ENCODE results near the gene SLC25A38.

Gene SLC25A38

GRCh38 chr3:39390181-39390580 lies 7.0 kb downstream of the SLC25A38 start:
- H3K27me3 ChIP-seq (ENCODE audit: low read depth, low read length), result no peaks in the 10 kb centered on the region
- peaks cover 0 to 5% of the 10 kb centered on the region in 2 donors for H3K4me1 ChIP-seq (ENCODE audit: control insufficient read depth in 1 of 2, insufficient read depth in 2 of 2, low read length in 2 of 2)
- no peak overlapping the region for H3K27ac ChIP-seq (ENCODE audit: low read length)
- H3K4me3 ChIP-seq (ENCODE audit: low read depth in 1 of 2, low read length in 2 of 2), result no peak overlapping the region
- no peaks in the 10 kb centered on the region for H3K9me3 ChIP-seq (ENCODE audit: control insufficient read depth in 1 of 2, low read length in 2 of 2)
- H3K36me3 ChIP-seq (ENCODE audit: control insufficient read depth in 1 of 2, insufficient read depth in 2 of 2, low read length in 2 of 2), result peaks cover 36 to 56% of the 10 kb centered on the region in 2 donors

- H3K9me3 ChIP-seq (ENCODE audit: control insufficient read depth in 1 of 2, low read length in 2 of 2), result no peaks in the 10 kb centered on the region
- no peak overlapping the region for H3K27ac ChIP-seq (ENCODE audit: low read length)
- peaks cover 29 to 74% of the 10 kb centered on the region in 2 donors for H3K36me3 ChIP-seq (ENCODE audit: control insufficient read depth in 1 of 2, insufficient read depth in 2 of 2, low read length in 2 of 2)
- no peak overlapping the region for H3K4me3 ChIP-seq (ENCODE audit: low read depth in 1 of 2, low read length in 2 of 2)
- H3K27me3 ChIP-seq (ENCODE audit: low read depth, low read length), result no peaks in the 10 kb centered on the region
- no peaks in the 10 kb centered on the region for H3K4me1 ChIP-seq (ENCODE audit: control insufficient read depth in 1 of 2, insufficient read depth in 2 of 2, low read length in 2 of 2)
Observed at GRCh38 chr3:39396690-39397089, 13.5 kb downstream of the SLC25A38 start.

DNA sequence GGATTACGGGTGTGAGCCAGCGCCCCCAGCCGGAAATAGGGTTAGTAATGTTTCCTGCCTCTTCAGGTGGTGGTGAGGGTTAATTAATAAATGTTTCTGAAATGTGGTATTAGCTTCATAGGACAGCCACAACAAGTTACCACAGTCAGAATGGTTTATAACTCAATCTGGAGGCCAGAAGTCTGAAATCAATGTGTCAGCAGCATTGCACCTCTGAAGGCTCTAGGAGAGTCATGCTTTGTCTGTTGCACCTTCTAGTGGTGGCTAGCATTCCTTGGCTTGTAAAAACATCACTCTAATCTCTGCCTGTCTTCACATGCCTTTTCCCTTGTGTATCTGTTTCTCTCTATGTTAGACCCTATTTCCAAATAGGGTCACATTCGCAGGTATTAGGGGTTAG lies 15.5 kb downstream of the SLC25A38 start:
- Histone ChIP-seq H3K36me3 (ENCODE audit: control insufficient read depth in 1 of 2, insufficient read depth in 2 of 2, low read length in 2 of 2) (peaks cover 18 to 55% of the 10 kb centered on the region in 2 donors), H3K27ac (ENCODE audit: low read length) (no peak overlapping the region), H3K9me3 (ENCODE audit: control insufficient read depth in 1 of 2, low read length in 2 of 2) (no peaks in the 10 kb centered on the region)

DNA sequence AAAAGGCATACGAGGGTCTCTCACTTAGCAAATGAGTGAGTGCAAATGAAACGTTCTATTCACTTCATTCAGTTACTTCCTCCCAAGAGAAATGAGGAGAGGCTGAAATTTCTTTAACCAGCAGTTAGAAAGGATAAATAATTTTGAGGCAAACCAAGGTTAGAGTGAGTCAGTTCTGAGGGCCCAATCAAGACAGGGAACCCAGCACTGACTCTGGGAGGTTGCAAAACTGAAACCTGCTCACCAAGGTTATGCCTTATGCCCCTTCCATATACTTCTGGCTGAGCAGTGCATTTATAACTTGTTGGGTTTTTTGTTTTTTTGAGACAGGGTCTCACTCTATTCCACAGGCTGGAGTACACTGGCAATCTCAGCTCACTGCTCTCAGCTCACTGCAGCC lies 18.8 kb downstream of the SLC25A38 start:
- Histone ChIP-seq H3K27me3 (ENCODE audit: low read depth, low read length) (no peaks in the 10 kb centered on the region), H3K9me3 (ENCODE audit: control insufficient read depth in 1 of 2, low read length in 2 of 2) (no peaks in the 10 kb centered on the region), H3K36me3 (ENCODE audit: control insufficient read depth in 1 of 2, insufficient read depth in 2 of 2, low read length in 2 of 2) (peaks cover 0 to 25% of the 10 kb centered on the region in 2 donors), H3K27ac (ENCODE audit: low read length) (no peak overlapping the region), H3K4me3 (ENCODE audit: low read depth in 1 of 2, low read length in 2 of 2) (no peak overlapping the region), H3K4me1 (ENCODE audit: control insufficient read depth in 1 of 2, insufficient read depth in 2 of 2, low read length in 2 of 2) (no peaks in the 10 kb centered on the region)

More for the DNA sequence above, 15.5 kb downstream of the SLC25A38 start:
- H3K4me3 ChIP-seq (ENCODE audit: low read depth in 1 of 2, low read length in 2 of 2), result no peak overlapping the region
- no peaks in the 10 kb centered on the region for H3K27me3 ChIP-seq (ENCODE audit: low read depth, low read length)
- no peaks in the 10 kb centered on the region for H3K4me1 ChIP-seq (ENCODE audit: control insufficient read depth in 1 of 2, insufficient read depth in 2 of 2, low read length in 2 of 2)

- no peaks in the 10 kb centered on the region for H3K9me3 ChIP-seq (ENCODE audit: control insufficient read depth in 1 of 2, low read length in 2 of 2)
- H3K4me1 ChIP-seq (ENCODE audit: control insufficient read depth in 1 of 2, insufficient read depth in 2 of 2, low read length in 2 of 2), result peaks cover 8 to 23% of the 10 kb centered on the region in 2 donors
- no peak overlapping the region for H3K27ac ChIP-seq (ENCODE audit: low read length)
- H3K4me3 ChIP-seq (ENCODE audit: low read depth in 1 of 2, low read length in 2 of 2), result no peak overlapping the region
- peaks cover 8 to 14% of the 10 kb centered on the region in 2 donors for H3K36me3 ChIP-seq (ENCODE audit: control insufficient read depth in 1 of 2, insufficient read depth in 2 of 2, low read length in 2 of 2)
- no peaks in the 10 kb centered on the region for H3K27me3 ChIP-seq (ENCODE audit: low read depth, low read length)
Observed at GRCh38 chr3:39404943-39405686, 21.9 kb downstream of the SLC25A38 start.

GRCh38 chr3:39405687-39406367 lies 22.7 kb downstream of the SLC25A38 start:
- Histone ChIP-seq H3K4me1 (ENCODE audit: control insufficient read depth in 1 of 2, insufficient read depth in 2 of 2, low read length in 2 of 2) (peaks cover 8 to 26% of the 10 kb centered on the region in 2 donors), H3K4me3 (ENCODE audit: low read depth in 1 of 2, low read length in 2 of 2) (peak overlapping the region; percentile 68 to 78), H3K27me3 (ENCODE audit: low read depth, low read length) (no peaks in the 10 kb centered on the region), H3K9me3 (ENCODE audit: control insufficient read depth in 1 of 2, low read length in 2 of 2) (no peaks in the 10 kb centered on the region), H3K27ac (ENCODE audit: low read length) (peak overlapping the region; percentile 21), H3K36me3 (ENCODE audit: control insufficient read depth in 1 of 2, insufficient read depth in 2 of 2, low read length in 2 of 2) (peaks cover 15 to 18% of the 10 kb centered on the region in 2 donors)

DNA sequence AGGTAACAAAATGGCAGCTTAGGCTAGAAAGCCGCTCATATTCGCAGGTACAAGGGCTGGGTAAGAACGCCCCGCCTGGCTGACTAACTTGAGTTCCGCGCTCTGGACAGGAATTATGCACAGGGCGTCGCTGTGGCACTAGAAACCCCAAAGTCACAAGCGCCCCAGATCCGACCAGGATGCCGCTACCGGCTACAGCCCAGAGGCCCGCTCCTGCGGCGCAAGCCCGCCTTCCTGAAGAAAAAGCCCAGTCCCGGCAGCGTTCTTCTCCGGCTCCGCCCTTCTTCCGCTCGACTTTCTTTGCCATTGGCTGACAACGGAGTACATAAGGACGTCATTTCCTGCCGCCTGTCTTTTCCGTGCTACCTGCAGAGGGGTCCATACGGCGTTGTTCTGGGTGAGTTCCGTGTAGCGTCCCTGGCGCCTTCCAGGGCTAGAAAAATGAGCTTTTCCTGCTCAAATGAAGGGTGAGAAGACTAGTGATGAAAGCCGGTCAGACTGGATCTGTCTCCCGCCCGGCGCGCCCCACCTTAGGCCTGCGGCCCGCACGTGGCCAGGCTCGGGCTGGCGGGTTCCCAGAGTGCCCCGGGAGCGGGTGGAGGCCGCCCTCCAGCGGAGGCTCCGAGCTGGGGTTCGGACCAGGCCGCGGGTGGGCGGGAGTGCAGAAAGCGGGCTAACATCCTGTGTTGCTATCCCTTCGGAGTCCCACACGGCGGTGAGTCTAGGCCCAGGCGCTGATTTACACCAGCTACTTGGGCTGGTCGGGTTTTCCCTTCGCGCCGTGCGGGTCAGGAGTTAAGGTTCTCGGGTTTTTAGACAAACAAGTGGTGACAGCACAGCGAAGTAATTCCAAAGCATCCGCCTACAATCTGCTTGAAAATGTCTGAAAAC lies 23.4 kb downstream of the SLC25A38 start, which contains the start of gene RPSA:
RPSA (plus strand) TSS at position 353 of the 891 bp plus-strand sequence. CDS start 934 bp downstream, outside the sequence.
- H3K27ac ChIP-seq (ENCODE audit: low read length), result peak within 1 kb of the TSS; percentile 21
- peaks cover 23 to 26% of the 10 kb centered on the region in 2 donors for H3K36me3 ChIP-seq (ENCODE audit: control insufficient read depth in 1 of 2, insufficient read depth in 2 of 2, low read length in 2 of 2)
- H3K27me3 ChIP-seq (ENCODE audit: low read depth, low read length), result no peaks in the 10 kb centered on the region
- H3K4me3 ChIP-seq (ENCODE audit: low read depth in 1 of 2, low read length in 2 of 2), result peak within 1 kb of the TSS; percentile 68 to 78
- no peaks in the 10 kb centered on the region for H3K9me3 ChIP-seq (ENCODE audit: control insufficient read depth in 1 of 2, low read length in 2 of 2)
- H3K4me1 ChIP-seq (ENCODE audit: control insufficient read depth in 1 of 2, insufficient read depth in 2 of 2, low read length in 2 of 2), result peaks cover 8 to 26% of the 10 kb centered on the region in 2 donors

- Histone ChIP-seq H3K27ac (ENCODE audit: low read length) (peak overlapping the region; percentile 21), H3K27me3 (ENCODE audit: low read depth, low read length) (no peaks in the 10 kb centered on the region), H3K9me3 (ENCODE audit: control insufficient read depth in 1 of 2, low read length in 2 of 2) (no peaks in the 10 kb centered on the region), H3K4me1 (ENCODE audit: control insufficient read depth in 1 of 2, insufficient read depth in 2 of 2, low read length in 2 of 2) (peaks cover 8 to 26% of the 10 kb centered on the region in 2 donors), H3K36me3 (ENCODE audit: control insufficient read depth in 1 of 2, insufficient read depth in 2 of 2, low read length in 2 of 2) (peaks cover 29 to 32% of the 10 kb centered on the region in 2 donors), H3K4me3 (ENCODE audit: low read depth in 1 of 2, low read length in 2 of 2) (peak overlapping the region; percentile 68 to 78)
Observed at GRCh38 chr3:39407259-39407629, 24.1 kb downstream of the SLC25A38 start.

DNA sequence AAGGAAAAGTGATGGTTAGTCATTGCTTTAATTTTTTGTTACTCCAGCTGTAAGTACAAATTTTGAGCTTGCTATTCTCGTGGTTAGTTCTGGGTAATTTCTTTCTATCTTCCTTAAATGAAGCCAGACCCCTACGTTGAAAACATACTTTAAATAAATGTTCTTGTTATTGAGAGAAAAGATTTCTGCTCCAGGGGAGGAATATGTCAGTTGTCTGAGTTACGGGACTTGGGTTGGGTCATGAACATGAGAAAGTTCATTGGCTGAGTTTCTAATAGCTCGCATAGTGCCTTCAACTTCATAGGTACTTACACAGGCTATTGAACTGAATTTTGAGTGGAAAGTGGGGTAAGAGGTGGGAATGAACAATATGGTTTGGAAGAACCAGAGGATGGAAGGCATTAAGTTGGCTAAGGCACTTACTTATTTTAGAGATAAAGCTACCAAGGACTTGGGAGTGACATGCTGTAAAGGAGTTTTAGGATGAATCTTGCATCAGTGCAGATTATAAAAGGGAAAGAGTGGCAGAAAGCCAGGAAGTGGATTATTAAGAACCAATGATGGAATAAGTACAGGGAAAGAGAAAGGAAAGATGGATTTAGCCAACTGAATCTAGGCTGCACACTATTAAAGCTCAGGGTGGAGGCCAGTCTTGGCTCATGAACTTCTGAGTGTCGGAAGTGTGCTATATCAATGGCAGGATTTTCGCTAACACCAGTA lies 24.8 kb downstream of the SLC25A38 start:
- Histone ChIP-seq H3K27ac (ENCODE audit: low read length) (peak overlapping the region; percentile 21), H3K4me1 (ENCODE audit: control insufficient read depth in 1 of 2, insufficient read depth in 2 of 2, low read length in 2 of 2) (peaks cover 8 to 26% of the 10 kb centered on the region in 2 donors), H3K36me3 (ENCODE audit: control insufficient read depth in 1 of 2, insufficient read depth in 2 of 2, low read length in 2 of 2) (peaks cover 36 to 39% of the 10 kb centered on the region in 2 donors), H3K27me3 (ENCODE audit: low read depth, low read length) (no peaks in the 10 kb centered on the region), H3K4me3 (ENCODE audit: low read depth in 1 of 2, low read length in 2 of 2) (peak overlapping the region; percentile 68 to 78), H3K9me3 (ENCODE audit: control insufficient read depth in 1 of 2, low read length in 2 of 2) (no peaks in the 10 kb centered on the region)

- Histone ChIP-seq H3K27ac (ENCODE audit: low read length) (no peak overlapping the region), H3K9me3 (ENCODE audit: control insufficient read depth in 1 of 2, low read length in 2 of 2) (no peaks in the 10 kb centered on the region), H3K4me3 (ENCODE audit: low read depth in 1 of 2, low read length in 2 of 2) (no peak overlapping the region), H3K4me1 (ENCODE audit: control insufficient read depth in 1 of 2, insufficient read depth in 2 of 2, low read length in 2 of 2) (peaks cover 8 to 26% of the 10 kb centered on the region in 2 donors), H3K27me3 (ENCODE audit: low read depth, low read length) (no peaks in the 10 kb centered on the region), H3K36me3 (ENCODE audit: control insufficient read depth in 1 of 2, insufficient read depth in 2 of 2, low read length in 2 of 2) (peaks cover 41 to 44% of the 10 kb centered on the region in 2 donors)
Observed at GRCh38 chr3:39408493-39409372, 25.6 kb downstream of the SLC25A38 start.
